H1 (cell line): ENCODE data around the gene PTTG1IP. TPM values are rescaled to one million over a fixed set of nuclear protein-coding genes. Genes with fewer than 3 reads are reported as not detected.

Source experiments
- CTCF ChIA-PET: fragments of 300-600 bp; sonication (Branson Sonifier 250); formaldehyde crosslinking; loops from one replicate; lab custom pipeline; 2021; ENCODE audit not compliant: partially characterized antibody; lab: Charles Lee
- POLR2A ChIA-PET: fragments of 300-600 bp; sonication (Branson Sonifier 250); formaldehyde crosslinking; loops from one replicate; lab custom pipeline; 2021; ENCODE audit warnings: inconsistent platforms; ENCODE audit not compliant: partially characterized antibody; lab: Charles Lee
- DNase-seq, 2 experiments: peaks; one replicate each; pipeline versions ENCODE4 v3.0.0 to v3.0.0-alpha.2; 2010 to 2022; ENCODE audit warnings: low spot score in 2 of 2, low read depth in 1 of 2, mixed read lengths in 1 of 2
- FAIRE-seq: peaks from 2 replicates; lab custom pipeline; 2011; peaks lifted over from hg19 to GRCh38; lab: Jason Lieb, UNC
- H2AFZ ChIP-seq: 2 replicates; pipeline ENCODE4 v1.8.1; 2012; ENCODE audit warnings: low read length, inconsistent platforms
- H2AK5ac ChIP-seq: 2 replicates; pipeline ENCODE4 v1.6.1; 2013; ENCODE audit warnings: low read depth, low read length
- H2BK120ac ChIP-seq: replicated peaks from 2 replicates; pipeline ENCODE3; 2013; ENCODE audit warnings: low read depth, low read length, inconsistent platforms
- H2BK12ac ChIP-seq: 2 replicates; pipeline ENCODE4 v1.6.1; 2013; ENCODE audit warnings: low read depth, low read length
- H2BK15ac ChIP-seq: 2 replicates; pipeline ENCODE4 v1.6.1; 2013; ENCODE audit warnings: low read length
- H2BK20ac ChIP-seq: 2 replicates; pipeline ENCODE4 v1.6.1; 2013; ENCODE audit warnings: low read length
- H2BK5ac ChIP-seq: 2 replicates; pipeline ENCODE4 v1.6.1; 2013; ENCODE audit warnings: low read depth, low read length
- H3K14ac ChIP-seq: 2 replicates; pipeline ENCODE4 v1.6.1; 2013; ENCODE audit warnings: inconsistent platforms; ENCODE audit not compliant: insufficient read length
- H3K18ac ChIP-seq: 2 replicates; pipeline ENCODE4 v1.6.1; 2013; ENCODE audit warnings: low read length; ENCODE audit errors: extremely low read depth
- H3K23ac ChIP-seq: 2 replicates; pipeline ENCODE4 v1.6.1; 2013; ENCODE audit warnings: inconsistent platforms; ENCODE audit not compliant: insufficient read length
- H3K23me2 ChIP-seq: 2 replicates; pipeline ENCODE4 v1.6.1; 2013; ENCODE audit warnings: low read depth, low read length
- H3K27ac ChIP-seq: 2 replicates; pipeline ENCODE4 v1.6.1; 2011; ENCODE audit warnings: low read depth, low read length, inconsistent platforms
- H3K27me3 ChIP-seq, 4 experiments: replicated peaks in 1 of 4; 1 replicate in 1 of 4; 2 replicates in 3 of 4; pipeline versions ENCODE4 v1.6.1 to v1.8.1; 2011 to 2013; ENCODE audit warnings: low read length in 3 of 4, mild to moderate bottlenecking in 3 of 4, inconsistent platforms in 2 of 4, mixed read lengths in 2 of 4, moderate library complexity in 1 of 4; ENCODE audit not compliant: control insufficient read depth in 3 of 4, insufficient read depth in 3 of 4; ENCODE audit errors: extremely low read depth in 1 of 4
- H3K36me3 ChIP-seq, 4 experiments: 2 replicates each; pipeline versions ENCODE4 v1.6.1 to v1.8.1; 2011 to 2013; ENCODE audit warnings: mild to moderate bottlenecking in 4 of 4, low read length in 3 of 4, moderate library complexity in 2 of 4, control low read depth in 1 of 4, inconsistent platforms in 1 of 4; ENCODE audit not compliant: insufficient read depth in 4 of 4, control insufficient read depth in 2 of 4
- H3K4ac ChIP-seq: replicated peaks from 2 replicates; pipeline ENCODE3; 2013; ENCODE audit warnings: low read length, low read depth, mixed read lengths, inconsistent platforms; ENCODE audit not compliant: insufficient read length
- H3K4me1 ChIP-seq, 4 experiments: replicated peaks in 1 of 4; 1 replicate in 1 of 4; 2 replicates in 3 of 4; pipeline versions ENCODE4 v1.6.1 to v1.8.1; 2011 to 2013; ENCODE audit warnings: low read length in 3 of 4, inconsistent platforms in 2 of 4, mixed read lengths in 1 of 4; ENCODE audit not compliant: insufficient read depth in 4 of 4, control insufficient read depth in 3 of 4
- H3K4me2 ChIP-seq, 2 experiments: 2 replicates each; pipeline versions ENCODE4 v1.6.1 to v1.8.1; 2011 to 2013; ENCODE audit warnings: low read depth in 2 of 2, low read length in 2 of 2, control low read depth in 1 of 2, inconsistent platforms in 1 of 2, mild to moderate bottlenecking in 1 of 2; ENCODE audit not compliant: insufficient read depth in 1 of 2
- H3K4me3 ChIP-seq, 4 experiments: fragments of 200-600, 300-600 bp in 1 of 4; sonication (generic), shearing (Covaris generic), sonication (Bioruptor Twin) in 1 of 4; 2 replicates each; pipeline versions ENCODE4 v1.5.1 to v1.8.1; 2011 to 2016; ENCODE audit warnings: low read length in 4 of 4, low read depth in 3 of 4, control low read depth in 2 of 4, inconsistent platforms in 2 of 4, mild to moderate bottlenecking in 2 of 4, mixed read lengths in 1 of 4, moderate library complexity in 1 of 4; ENCODE audit not compliant: insufficient read depth in 2 of 4; ENCODE audit errors: extremely low read depth in 1 of 4
- H3K56ac ChIP-seq: replicated peaks from 2 replicates; pipeline ENCODE3; 2013; ENCODE audit warnings: low read depth, mild to moderate bottlenecking, mixed read lengths, low read length, inconsistent platforms; ENCODE audit not compliant: insufficient read length
- H3K79me1 ChIP-seq: 2 replicates; pipeline ENCODE4 v1.6.1; 2013; ENCODE audit warnings: low read depth, low read length, control low read depth
- H3K79me2 ChIP-seq, 2 experiments: 2 replicates each; pipeline versions ENCODE4 v1.6.1 to v1.8.1; 2012 to 2013; ENCODE audit warnings: low read length in 2 of 2, mild to moderate bottlenecking in 2 of 2, inconsistent platforms in 1 of 2; ENCODE audit not compliant: insufficient read depth in 2 of 2, control insufficient read depth in 1 of 2
- H3K9ac ChIP-seq, 4 experiments: replicated peaks in 1 of 4; 1 replicate in 1 of 4; 2 replicates in 3 of 4; pipeline versions ENCODE4 v1.6.1 to v1.8.1; 2011 to 2013; ENCODE audit warnings: low read depth in 3 of 4, low read length in 3 of 4, control low read depth in 2 of 4, mild to moderate bottlenecking in 2 of 4, moderate library complexity in 2 of 4, inconsistent platforms in 1 of 4; ENCODE audit errors: extremely low read depth in 1 of 4
- H3K9me3 ChIP-seq, 2 experiments: 2 replicates each; pipeline versions ENCODE4 v1.6.1 to v1.8.1; 2012 to 2013; ENCODE audit warnings: mild to moderate bottlenecking in 2 of 2, moderate library complexity in 2 of 2, control low read depth in 1 of 2, inconsistent platforms in 1 of 2, low read depth in 1 of 2, low read length in 1 of 2, mixed read lengths in 1 of 2; ENCODE audit not compliant: insufficient read depth in 2 of 2
- H4K20me1 ChIP-seq, 2 experiments: replicated peaks in 1 of 2; 2 replicates each; pipeline versions ENCODE3 to v1.8.1; 2011 to 2013; ENCODE audit warnings: inconsistent platforms in 2 of 2, low read length in 2 of 2, mild to moderate bottlenecking in 1 of 2; ENCODE audit not compliant: insufficient read depth in 2 of 2, control insufficient read depth in 1 of 2
- H4K5ac ChIP-seq: 2 replicates; pipeline ENCODE4 v1.6.1; 2013; ENCODE audit warnings: low read length, low read depth, mixed read lengths, inconsistent platforms; ENCODE audit not compliant: insufficient read length
- H4K8ac ChIP-seq: 2 replicates; pipeline ENCODE4 v1.8.0; 2013; ENCODE audit warnings: mild to moderate bottlenecking, moderate library complexity, low read length, inconsistent platforms; ENCODE audit not compliant: insufficient read depth; ENCODE audit errors: extremely low read depth
- H4K91ac ChIP-seq: replicated peaks from 2 replicates; pipeline ENCODE3; 2013; ENCODE audit warnings: low read length, mixed read lengths, inconsistent platforms; ENCODE audit not compliant: insufficient read length
- JUND ChIP-seq: IDR thresholded peaks from 2 replicates; pipeline ENCODE4 v1.6.1; 2011; ENCODE audit warnings: mild to moderate bottlenecking, improper control_type of control experiment, low read length
- SP4 ChIP-seq: IDR thresholded peaks from 2 replicates; pipeline ENCODE4 v1.6.1; 2012; ENCODE audit warnings: low read length, inconsistent platforms
- WGBS, 2 experiments: shearing (Covaris generic) in 1 of 2; methylation state at CpG; one replicate each; pipeline versions ENCODE4 v1.1.6 to v1.1.7; 2013 to 2015; ENCODE audit warnings: low lambda C conversion rate in 2 of 2, mixed read lengths in 2 of 2, inconsistent platforms in 1 of 2, low coverage in 1 of 2, missing lambda C conversion rate in 1 of 2; ENCODE audit not compliant: insufficient replicate concordance in 2 of 2, insufficient coverage in 1 of 2, insufficient read length in 1 of 2; ENCODE audit errors: extremely low coverage in 1 of 2, missing lambda C conversion rate in 1 of 2; 5-methylcytosine and 5-hydroxymethylcytosine counted together
- polyA plus RNA-seq, 7 experiments: library from polyadenylated mRNA; depleted of rRNA in 3 of 7; stranded (reverse) in 5 of 7; unstranded in 2 of 7; fragments of >200 nt in 5 of 7; fragments of 200-250 nt in 2 of 7; gene quantifications; 1 replicate in 5 of 7; 2 replicates in 1 of 7; 4 replicates in 1 of 7; pipeline versions ENCODE4 v1.2.1 to v1.2.3, GENCODE V29; 2011 to 2013; ENCODE audit warnings: missing spikeins in 2 of 7, mixed read lengths in 2 of 7
- total RNA-seq: library from RNA; stranded (reverse); fragmentation: NEBNext Ultra II Directional; extraction: Animal tissue kit (Norgen Biotek cat#: 25700); gene quantifications from 2 replicates; pipeline ENCODE4 v1.2.1, GENCODE V29; 2021
- TF ChIP-seq, protein P1 (sequence below): IDR thresholded peaks from 2 replicates; pipeline ENCODE4 v1.6.1; 2012; ENCODE audit warnings: inconsistent platforms

Gene PTTG1IP
- total and polyA plus RNA-seq, 2 of the 8 experiments (the other 6 are each of a cell fraction or from before 2014, with no cell fraction given): 90.8 to 130 TPM

DNA sequence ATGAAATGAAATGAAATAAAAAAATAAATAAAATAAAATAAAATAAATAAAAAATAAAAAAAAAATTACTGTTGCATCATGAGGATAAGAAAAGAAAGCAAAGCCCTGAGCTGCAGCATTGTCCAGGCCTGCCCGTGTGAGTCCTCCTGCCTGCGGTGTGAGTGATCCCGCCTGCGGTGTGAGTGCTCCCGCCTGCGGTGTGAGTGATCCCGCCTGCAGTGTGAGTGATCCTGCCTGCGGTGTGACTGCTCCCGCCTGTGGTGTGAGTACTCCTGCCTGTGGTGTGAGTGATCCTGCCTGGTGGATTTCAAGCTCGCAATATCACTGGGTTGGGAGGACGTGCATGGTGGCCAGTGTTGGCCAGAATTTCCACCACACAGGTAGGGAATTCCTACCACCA is 22.4 kb upstream of the PTTG1IP start:
- FAIRE-seq (no peak), DNase-seq (no peak)
- no peaks in the 10 kb centered on the region for H3K79me1 ChIP-seq
- H3K9me3 ChIP-seq: no peaks in the 10 kb centered on the region
- H4K91ac ChIP-seq: no peak overlapping the region
- H3K23me2 ChIP-seq: no peaks in the 10 kb centered on the region
- H3K4me1 ChIP-seq: peaks cover 0 to 4% (median 2%) of the 10 kb centered on the region in 4 experiments; a peak in 2 of 7 replicates
- no peak overlapping the region for H3K4ac ChIP-seq
- H4K5ac ChIP-seq: no peak overlapping the region
- no peaks in the 10 kb centered on the region for H3K79me2 ChIP-seq
- no peaks in the 10 kb centered on the region for H3K36me3 ChIP-seq
- POLR2A ChIA-PET: interaction anchor here (1.1 to 1.7 kb wide), 2 partner anchors 21 to 94 kb away, joined by 3 to 5 read pairs; partner anchors contain the start of gene UBE2G2
- H2AK5ac ChIP-seq: no peak overlapping the region
- no peak overlapping the region for H2BK120ac ChIP-seq
- H4K20me1 ChIP-seq: peaks cover 0 to 2% of the 10 kb centered on the region in 2 experiments
- H4K8ac ChIP-seq: no peak overlapping the region; the same call in 1 of the 2 replicates
- H3K4me2 ChIP-seq: no peak overlapping the region
- H2BK5ac ChIP-seq: no peak overlapping the region
- CTCF ChIA-PET: interaction anchor here (0.7 to 1.9 kb wide), 7 partner anchors 15 to 1217 kb away, joined by 3 to 7 read pairs (median 3); no protein-coding TSS in a partner anchor
- H3K23ac ChIP-seq: no peak overlapping the region
- no peak overlapping the region for H3K14ac ChIP-seq
- H3K9ac ChIP-seq: no peak overlapping the region
- H2AFZ ChIP-seq: no peak overlapping the region
- no peak overlapping the region for H3K56ac ChIP-seq
- no peak overlapping the region for H2BK15ac ChIP-seq
- H3K18ac ChIP-seq: no peak overlapping the region
- no peak overlapping the region for H3K4me3 ChIP-seq
- no peaks in the 10 kb centered on the region; a peak in 1 of 7 replicates for H3K27me3 ChIP-seq
- WGBS, 2 experiments: 89% methylated on average over 11 of the region's 11 CpGs; no CpG with 5 or more reads in 1 of the 2 experiments
- 0 out of 2 replicates have a peak overlapping the region, but pooled peaks have one; percentile 50 for H2BK12ac ChIP-seq
- H2BK20ac ChIP-seq: no peak overlapping the region
- no peak overlapping the region for H3K27ac ChIP-seq
- no peak for TF ChIP-seq JUND
- TF ChIP-seq, protein P1, sequence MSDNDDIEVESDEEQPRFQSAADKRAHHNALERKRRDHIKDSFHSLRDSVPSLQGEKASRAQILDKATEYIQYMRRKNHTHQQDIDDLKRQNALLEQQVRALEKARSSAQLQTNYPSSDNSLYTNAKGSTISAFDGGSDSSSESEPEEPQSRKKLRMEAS: no peak
- no peak for TF ChIP-seq SP4
